ENCODE data around the gene POLA2. TPM values are rescaled to one million over a fixed set of nuclear protein-coding genes. Genes with fewer than 3 reads are reported as not detected.
A peak's percentile ranks its signal among the peaks of the same experiment; 100 is the strongest.

POLA2 gene
- total RNA-seq, 1 donor from 2014 or later: 5.2 TPM

DNA sequence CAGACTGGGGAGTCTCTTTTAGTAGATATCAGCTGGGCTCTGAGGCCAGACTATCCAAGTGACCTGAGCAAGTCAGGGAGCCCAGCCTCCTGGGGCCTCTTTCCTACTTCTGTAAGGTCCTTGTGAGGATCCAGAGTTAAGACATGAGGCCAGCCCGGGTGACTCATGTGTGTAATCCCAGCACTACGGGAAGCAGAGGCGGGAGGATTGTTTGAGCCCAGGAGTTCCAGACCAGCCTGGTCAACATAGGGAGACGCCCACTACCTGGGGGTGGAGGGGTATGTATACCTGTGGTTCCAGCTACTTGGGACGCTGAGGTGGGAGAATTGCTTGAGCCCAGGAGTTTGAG is 36.9 kb upstream of the POLA2 start:
- Histone ChIP-seq H3K4me1 (ENCODE audit: insufficient read depth, low read length) (peaks cover 14% of the 10 kb centered on the region), H2AFZ (ENCODE audit: low read depth, low read length) (peak overlapping the region; percentile 92), H3K79me2 (ENCODE audit: insufficient read depth, low read length) (no peaks in the 10 kb centered on the region), H3K4me2 (ENCODE audit: low read length) (peak overlapping the region; percentile 94), H3K27me3 (ENCODE audit: insufficient read depth, low read length) (no peaks in the 10 kb centered on the region), H3K36me3 (ENCODE audit: insufficient read depth, low read length) (no peaks in the 10 kb centered on the region), H3K9me3 (ENCODE audit: insufficient read depth, low read depth, low read length) (peaks cover 3% of the 10 kb centered on the region), H3K4me3 (ENCODE audit: insufficient read depth, low read depth, low read length) (no peak overlapping the region), H3K27ac (ENCODE audit: low read depth, low read length) (no peak overlapping the region), H3K9ac (ENCODE audit: low read length) (peak overlapping the region; percentile 73), H4K20me1 (ENCODE audit: insufficient read depth, low read length) (no peaks in the 10 kb centered on the region)
- no peaks in the 10 kb centered on the region for H3K27me3 Mint-ChIP-seq (ENCODE audit: low read depth, unreplicated experiment)
- DNase-seq (ENCODE audit: low read depth) (peak; percentile 55), FAIRE-seq (no peak)
- no peak for TF ChIP-seq EZH2 (IDR thresholded peaks at IDR 0.05; ENCODE audit: insufficient read depth, low read length)
- TF ChIP-seq, protein P1, sequence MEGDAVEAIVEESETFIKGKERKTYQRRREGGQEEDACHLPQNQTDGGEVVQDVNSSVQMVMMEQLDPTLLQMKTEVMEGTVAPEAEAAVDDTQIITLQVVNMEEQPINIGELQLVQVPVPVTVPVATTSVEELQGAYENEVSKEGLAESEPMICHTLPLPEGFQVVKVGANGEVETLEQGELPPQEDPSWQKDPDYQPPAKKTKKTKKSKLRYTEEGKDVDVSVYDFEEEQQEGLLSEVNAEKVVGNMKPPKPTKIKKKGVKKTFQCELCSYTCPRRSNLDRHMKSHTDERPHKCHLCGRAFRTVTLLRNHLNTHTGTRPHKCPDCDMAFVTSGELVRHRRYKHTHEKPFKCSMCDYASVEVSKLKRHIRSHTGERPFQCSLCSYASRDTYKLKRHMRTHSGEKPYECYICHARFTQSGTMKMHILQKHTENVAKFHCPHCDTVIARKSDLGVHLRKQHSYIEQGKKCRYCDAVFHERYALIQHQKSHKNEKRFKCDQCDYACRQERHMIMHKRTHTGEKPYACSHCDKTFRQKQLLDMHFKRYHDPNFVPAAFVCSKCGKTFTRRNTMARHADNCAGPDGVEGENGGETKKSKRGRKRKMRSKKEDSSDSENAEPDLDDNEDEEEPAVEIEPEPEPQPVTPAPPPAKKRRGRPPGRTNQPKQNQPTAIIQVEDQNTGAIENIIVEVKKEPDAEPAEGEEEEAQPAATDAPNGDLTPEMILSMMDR (IDR thresholded peaks at IDR 0.05; ENCODE audit: insufficient read depth, low read depth, low read length): no peak
- peaks cover 3% of the 10 kb centered on the region for H3K36me3 Mint-ChIP-seq (ENCODE audit: low read depth, unreplicated experiment)
- H3K27ac Mint-ChIP-seq (ENCODE audit: unreplicated experiment): peak overlapping the region; percentile 58
- H3K4me1 Mint-ChIP-seq (ENCODE audit: low read depth, unreplicated experiment): peaks cover 14% of the 10 kb centered on the region
- peaks cover 1% of the 10 kb centered on the region for H3K9me3 Mint-ChIP-seq (ENCODE audit: unreplicated experiment)
- peak overlapping the region; percentile 34 for H3K4me3 Mint-ChIP-seq (ENCODE audit: unreplicated experiment)

GRCh38 chr11:65225279-65226102 is 36.3 kb upstream of the POLA2 start:
- H2AFZ ChIP-seq (ENCODE audit: low read depth, low read length): peak overlapping the region; percentile 92
- no peak overlapping the region for H3K27ac ChIP-seq (ENCODE audit: low read depth, low read length)
- peak overlapping the region; percentile 54 for H3K4me3 ChIP-seq (ENCODE audit: insufficient read depth, low read depth, low read length)
- DNase-seq (ENCODE audit: low read depth) (peak; percentile 27), FAIRE-seq (no peak)
- H3K36me3 ChIP-seq (ENCODE audit: insufficient read depth, low read length): no peaks in the 10 kb centered on the region
- peak overlapping the region; percentile 73 for H3K9ac ChIP-seq (ENCODE audit: low read length)
- peak overlapping the region; percentile 94 for H3K4me2 ChIP-seq (ENCODE audit: low read length)
- Mint-ChIP-seq H3K9me3 (ENCODE audit: unreplicated experiment) (peaks cover 3% of the 10 kb centered on the region), H3K4me1 (ENCODE audit: low read depth, unreplicated experiment) (peaks cover 14% of the 10 kb centered on the region), H3K4me3 (ENCODE audit: unreplicated experiment) (peak overlapping the region; percentile 70), H3K36me3 (ENCODE audit: low read depth, unreplicated experiment) (peaks cover 4% of the 10 kb centered on the region), H3K27me3 (ENCODE audit: low read depth, unreplicated experiment) (no peaks in the 10 kb centered on the region), H3K27ac (ENCODE audit: unreplicated experiment) (peak overlapping the region; percentile 58)
- no peaks in the 10 kb centered on the region for H3K27me3 ChIP-seq (ENCODE audit: insufficient read depth, low read length)
- TF ChIP-seq EZH2 (IDR thresholded peaks at IDR 0.05; ENCODE audit: insufficient read depth, low read length): no peak
- TF ChIP-seq, protein P1 (IDR thresholded peaks at IDR 0.05; ENCODE audit: insufficient read depth, low read depth, low read length): peak; percentile 30
- H3K9me3 ChIP-seq (ENCODE audit: insufficient read depth, low read depth, low read length): peaks cover 3% of the 10 kb centered on the region
- peaks cover 14% of the 10 kb centered on the region for H3K4me1 ChIP-seq (ENCODE audit: insufficient read depth, low read length)
- no peaks in the 10 kb centered on the region for H4K20me1 ChIP-seq (ENCODE audit: insufficient read depth, low read length)
- H3K79me2 ChIP-seq (ENCODE audit: insufficient read depth, low read length): no peaks in the 10 kb centered on the region

- Histone ChIP-seq H3K36me3 (ENCODE audit: insufficient read depth, low read length) (no peaks in the 10 kb centered on the region), H3K9ac (ENCODE audit: low read length) (peak overlapping the region; percentile 73), H3K4me3 (ENCODE audit: insufficient read depth, low read depth, low read length) (peak overlapping the region; percentile 54), H2AFZ (ENCODE audit: low read depth, low read length) (peak overlapping the region; percentile 92), H3K4me1 (ENCODE audit: insufficient read depth, low read length) (peaks cover 14% of the 10 kb centered on the region), H3K27me3 (ENCODE audit: insufficient read depth, low read length) (no peaks in the 10 kb centered on the region), H3K9me3 (ENCODE audit: insufficient read depth, low read depth, low read length) (peaks cover 3% of the 10 kb centered on the region), H3K27ac (ENCODE audit: low read depth, low read length) (no peak overlapping the region), H4K20me1 (ENCODE audit: insufficient read depth, low read length) (no peaks in the 10 kb centered on the region), H3K79me2 (ENCODE audit: insufficient read depth, low read length) (no peaks in the 10 kb centered on the region), H3K4me2 (ENCODE audit: low read length) (peak overlapping the region; percentile 94)
- no peak overlapping the region for H3K27ac Mint-ChIP-seq (ENCODE audit: unreplicated experiment)
- TF ChIP-seq, protein P1 (IDR thresholded peaks at IDR 0.05; ENCODE audit: insufficient read depth, low read depth, low read length): no peak
- no peak for TF ChIP-seq EZH2 (IDR thresholded peaks at IDR 0.05; ENCODE audit: insufficient read depth, low read length)
- no peak for FAIRE-seq
- no peaks in the 10 kb centered on the region for H3K27me3 Mint-ChIP-seq (ENCODE audit: low read depth, unreplicated experiment)
- H3K9me3 Mint-ChIP-seq (ENCODE audit: unreplicated experiment): peaks cover 3% of the 10 kb centered on the region
- H3K36me3 Mint-ChIP-seq (ENCODE audit: low read depth, unreplicated experiment): peaks cover 4% of the 10 kb centered on the region
- DNase-seq (ENCODE audit: low read depth): no peak
- peaks cover 14% of the 10 kb centered on the region for H3K4me1 Mint-ChIP-seq (ENCODE audit: low read depth, unreplicated experiment)
- peak overlapping the region; percentile 70 for H3K4me3 Mint-ChIP-seq (ENCODE audit: unreplicated experiment)
Measured at GRCh38 chr11:65226103-65226442, 35.7 kb upstream of the POLA2 start.

All from astrocyte (in vitro differentiated cells and primary cell).